GM19438 (cell line): ENCODE measurements around the gene ISYNA1.

Experiments used
- ATAC-seq: cut with Tn5 transposase; IDR thresholded peaks from one replicate; pipeline ENCODE4 v1.9.1; 2021; ENCODE audit warnings: low read depth; ENCODE audit not compliant: unreplicated experiment

The ISYNA1 gene

DNA sequence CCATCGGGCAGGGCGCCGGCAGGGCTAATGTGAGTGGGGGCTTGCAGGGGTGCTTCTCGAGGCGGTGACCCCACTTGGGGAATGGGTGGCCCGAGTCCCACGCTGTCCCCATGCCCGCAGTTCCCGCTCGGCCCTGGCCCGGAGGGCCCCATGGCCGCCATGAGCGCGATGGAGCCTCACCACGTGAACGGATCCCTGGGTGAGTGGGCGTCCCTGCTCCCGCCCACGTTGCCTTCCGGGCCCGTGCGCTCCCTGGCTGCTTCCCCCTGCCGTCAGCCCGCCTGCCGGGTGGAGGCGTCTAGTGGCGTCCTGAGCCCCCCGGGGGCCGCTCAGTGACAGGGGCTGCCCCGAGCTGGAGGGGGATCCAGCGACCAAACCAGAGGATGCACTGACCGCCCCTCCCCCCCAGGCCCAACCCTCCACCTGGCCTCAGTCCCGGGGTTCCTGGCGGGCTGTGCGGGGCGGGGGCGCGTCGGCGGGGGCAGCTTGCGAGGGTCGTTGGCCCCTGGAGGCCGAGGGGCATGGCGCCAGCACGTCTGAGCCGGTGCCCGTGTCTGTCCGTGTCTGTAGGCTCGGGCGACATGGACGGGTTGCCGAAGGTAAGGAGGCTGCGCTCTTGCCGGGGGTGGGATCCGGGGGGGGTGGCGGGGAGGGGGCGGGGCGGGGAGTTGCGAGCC lies 4.8 kb downstream of the ISYNA1 start:
- no peak for ATAC-seq

DNA sequence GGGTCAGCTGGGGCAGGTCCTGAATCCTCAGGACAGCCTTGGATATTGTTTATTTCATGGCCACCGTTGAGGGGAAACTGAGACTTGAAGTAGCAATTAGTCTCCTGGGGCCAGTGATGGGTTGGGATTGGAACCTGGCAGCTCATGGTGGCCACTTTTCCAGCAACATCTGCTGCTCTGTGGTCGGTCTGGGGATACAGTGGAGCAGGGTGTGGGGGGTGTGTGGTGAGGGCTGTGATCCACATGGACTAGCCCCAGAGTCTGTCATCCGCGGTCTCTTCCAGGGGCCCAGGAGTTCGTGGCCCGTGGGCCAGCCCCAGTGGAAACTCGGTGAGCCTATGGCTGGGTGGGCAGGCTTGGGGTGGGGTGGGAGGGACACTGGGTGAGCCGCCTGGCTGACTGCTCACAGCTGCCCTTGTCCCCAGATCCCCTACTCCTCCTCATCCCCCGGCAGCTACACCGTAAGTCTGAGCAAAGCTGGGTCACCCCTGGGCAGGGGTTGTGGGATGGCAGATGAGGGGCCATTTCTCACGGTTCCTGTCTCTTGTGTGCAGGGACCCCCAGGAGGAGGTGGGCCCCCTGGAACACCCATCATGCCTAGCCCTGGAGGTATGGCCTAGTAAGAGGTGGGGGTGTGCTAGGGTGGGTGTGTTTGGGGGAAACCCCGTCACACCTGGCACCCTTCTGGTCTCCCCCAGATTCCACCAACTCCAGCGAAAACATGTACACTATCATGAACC lies 5.5 kb downstream of the ISYNA1 start:
- no peak for ATAC-seq

DNA sequence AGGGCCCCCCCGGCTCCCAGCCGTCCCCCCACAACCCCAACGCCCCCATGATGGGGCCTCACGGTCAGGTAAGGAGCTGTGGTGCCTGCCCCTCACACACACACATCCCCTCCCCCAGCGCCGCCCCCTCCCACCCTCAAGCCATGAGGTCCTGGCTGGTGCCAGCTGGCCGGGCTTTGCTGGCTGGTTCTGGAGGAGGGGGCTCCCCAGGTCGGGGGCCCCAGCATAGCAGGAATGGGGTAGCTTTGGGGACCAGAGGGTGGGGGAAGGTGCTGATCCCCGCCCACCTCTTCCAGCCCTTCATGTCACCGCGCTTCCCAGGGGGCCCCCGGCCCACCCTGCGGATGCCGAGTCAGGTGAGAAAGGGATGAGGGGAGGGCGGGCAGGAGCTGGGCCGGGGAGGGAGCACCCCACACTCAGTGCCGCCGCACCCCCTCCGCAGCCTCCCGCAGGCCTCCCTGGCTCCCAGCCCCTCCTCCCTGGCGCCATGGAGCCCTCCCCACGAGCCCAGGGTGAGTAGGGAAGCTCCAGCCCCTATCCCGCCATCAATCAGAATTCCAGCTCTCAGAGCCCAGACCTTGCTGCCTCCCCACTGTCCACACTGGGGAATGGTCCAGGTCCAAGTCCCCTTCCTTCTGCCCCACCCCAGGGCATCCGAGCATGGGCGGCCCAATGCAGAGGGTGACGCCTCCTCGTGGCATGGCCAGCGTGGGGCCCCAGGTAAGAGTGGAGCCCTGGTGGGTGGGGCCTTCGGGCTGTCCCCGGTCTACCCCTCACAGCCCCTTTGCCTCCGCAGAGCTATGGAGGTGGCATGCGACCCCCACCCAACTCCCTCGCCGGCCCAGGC lies 6.4 kb downstream of the ISYNA1 start:
- ATAC-seq, result no peak

DNA sequence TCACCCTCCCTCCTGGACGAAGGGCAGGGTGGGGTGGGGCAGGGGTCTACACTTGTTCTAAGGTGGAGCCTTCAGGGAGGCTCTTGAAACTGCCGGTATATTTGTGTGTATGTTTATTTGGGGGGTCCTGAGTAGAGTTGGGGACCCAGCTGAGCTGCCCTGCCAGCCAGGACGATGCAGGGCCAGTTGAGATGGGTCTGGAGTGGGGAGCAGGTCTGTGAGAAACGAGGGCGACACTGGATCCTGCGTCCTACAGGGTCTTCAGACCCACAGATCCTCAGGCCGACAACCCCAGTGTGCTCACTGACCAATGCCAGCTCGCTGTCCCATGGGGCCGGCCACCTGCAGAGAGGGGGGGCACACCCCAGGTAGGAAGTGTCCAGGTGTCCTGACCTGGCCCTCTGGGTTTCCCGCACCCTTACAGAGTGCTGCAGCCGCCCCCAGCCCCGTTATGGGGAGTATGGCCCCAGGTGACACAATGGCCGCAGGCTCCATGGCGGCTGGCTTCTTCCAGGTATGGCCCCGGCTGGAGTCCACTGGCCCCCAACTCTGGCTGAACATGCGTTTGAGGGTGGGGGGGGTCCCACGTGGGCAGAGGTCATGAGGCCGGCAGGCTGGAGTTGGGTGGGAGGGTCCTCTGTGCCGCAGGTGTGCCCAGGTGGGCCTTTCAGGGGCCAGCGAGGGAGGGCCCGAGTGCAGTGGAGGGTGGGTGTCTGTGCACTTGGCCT lies 7.4 kb downstream of the ISYNA1 start:
- ATAC-seq, result no peak

DNA sequence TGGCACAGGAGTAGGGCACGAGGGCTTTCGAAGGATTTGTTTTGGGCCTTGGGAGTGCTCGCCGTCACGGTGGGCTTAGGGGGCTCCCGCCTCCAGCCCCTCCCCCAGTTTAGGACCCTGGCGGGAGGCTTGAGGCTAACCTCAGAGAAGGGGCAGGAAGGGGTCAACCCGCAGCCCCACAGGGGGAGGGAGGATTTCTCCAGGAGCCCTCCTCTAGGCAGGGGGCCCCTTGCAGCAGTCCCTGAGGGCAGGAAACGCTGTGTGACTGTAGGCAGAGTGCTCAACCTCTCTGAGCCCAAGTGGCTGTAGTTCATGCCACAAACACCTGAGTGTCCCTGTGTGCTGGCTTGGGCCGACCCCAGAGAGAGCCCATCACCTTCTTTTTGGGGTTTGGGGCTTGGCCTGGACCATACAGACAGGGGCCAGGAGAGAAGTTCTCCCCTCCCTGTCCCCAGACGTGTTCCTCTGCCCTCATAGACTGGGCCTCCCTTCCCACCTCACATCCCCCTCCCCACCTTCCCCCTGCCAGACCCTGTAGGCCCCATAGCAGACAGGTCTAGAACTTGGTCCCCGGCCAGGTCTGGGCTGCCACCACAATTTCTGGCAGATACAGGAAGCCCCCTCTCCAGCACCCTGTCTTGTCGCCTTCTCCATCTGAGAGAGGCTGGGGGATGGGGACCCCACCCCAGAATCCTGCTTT lies 8.1 kb downstream of the ISYNA1 start:
- no peak for ATAC-seq

DNA sequence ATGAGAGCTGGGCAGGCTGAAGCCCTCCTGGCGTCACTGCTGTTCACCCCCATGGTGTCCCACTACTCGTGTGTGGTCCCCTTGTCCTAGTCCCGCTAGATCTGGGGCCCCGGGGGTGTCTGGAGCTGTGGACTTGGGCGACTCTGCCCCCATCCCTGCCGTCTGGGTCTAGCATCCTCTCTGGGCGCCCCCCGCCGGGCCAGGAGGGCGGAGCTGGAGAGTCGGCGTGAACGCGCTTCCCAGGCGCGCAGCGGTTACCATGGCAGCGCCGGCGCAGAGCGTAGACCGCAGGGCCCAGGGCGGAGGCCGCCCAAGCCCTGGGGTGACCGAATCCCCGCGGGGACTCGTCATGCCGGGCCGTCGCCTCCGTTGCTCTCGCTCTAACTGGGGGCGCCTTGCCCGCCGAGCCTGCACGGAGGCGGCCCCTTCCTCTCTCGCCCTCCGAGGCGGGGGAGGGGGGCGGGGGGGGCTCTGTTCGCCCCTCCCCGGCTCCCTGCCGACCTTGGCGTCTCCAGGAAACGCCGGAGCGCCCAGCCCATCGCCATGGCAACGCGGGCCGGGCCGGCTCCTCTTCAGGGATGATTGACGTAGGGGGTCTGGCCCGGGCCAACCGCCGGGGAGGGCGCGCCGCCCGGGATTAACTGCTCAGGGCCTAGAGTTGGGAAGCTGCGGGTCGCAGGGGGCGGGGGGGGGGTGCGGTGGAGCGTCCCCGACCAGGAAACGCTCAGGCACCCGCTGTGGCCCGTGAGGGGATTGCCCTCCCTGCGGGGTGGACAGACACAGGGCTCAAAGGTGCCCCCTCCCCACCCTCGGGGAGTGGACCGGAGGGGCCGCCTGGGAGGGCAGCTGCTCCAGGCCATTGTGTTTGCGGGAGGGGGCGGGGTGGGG lies 8.9 kb downstream of the ISYNA1 start:
- peak; percentile 54 for ATAC-seq

DNA sequence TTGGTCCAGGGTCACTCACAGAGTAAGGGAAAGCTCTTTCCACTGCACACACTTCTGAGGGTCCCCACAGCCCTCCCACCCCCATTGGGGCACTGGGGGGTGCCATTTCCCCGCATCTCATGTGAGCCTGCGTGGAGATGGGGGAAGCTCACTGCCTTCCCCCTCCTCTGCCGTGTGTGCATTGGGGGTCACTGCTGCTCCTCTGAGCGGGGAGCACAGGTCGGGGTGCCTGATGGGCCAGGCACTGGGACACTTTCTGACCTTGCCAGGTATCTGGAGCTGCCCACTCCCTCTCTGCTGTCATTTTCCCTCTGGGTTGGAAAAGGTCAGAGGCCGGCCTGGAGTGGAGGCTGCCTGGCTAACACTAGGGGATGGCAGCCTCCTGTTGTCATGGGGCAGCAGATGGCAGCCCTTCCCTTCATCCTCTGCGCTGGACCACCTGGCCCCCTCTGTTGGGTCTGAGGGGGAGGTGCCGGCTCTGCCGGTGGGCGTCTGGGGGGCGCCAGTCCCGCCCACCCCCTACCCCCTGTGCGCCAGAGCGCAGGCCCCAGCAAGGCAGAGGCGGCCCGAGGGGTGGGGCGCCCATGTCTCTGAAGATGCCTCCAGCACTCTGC lies 9.7 kb downstream of the ISYNA1 start:
- no peak for ATAC-seq

DNA sequence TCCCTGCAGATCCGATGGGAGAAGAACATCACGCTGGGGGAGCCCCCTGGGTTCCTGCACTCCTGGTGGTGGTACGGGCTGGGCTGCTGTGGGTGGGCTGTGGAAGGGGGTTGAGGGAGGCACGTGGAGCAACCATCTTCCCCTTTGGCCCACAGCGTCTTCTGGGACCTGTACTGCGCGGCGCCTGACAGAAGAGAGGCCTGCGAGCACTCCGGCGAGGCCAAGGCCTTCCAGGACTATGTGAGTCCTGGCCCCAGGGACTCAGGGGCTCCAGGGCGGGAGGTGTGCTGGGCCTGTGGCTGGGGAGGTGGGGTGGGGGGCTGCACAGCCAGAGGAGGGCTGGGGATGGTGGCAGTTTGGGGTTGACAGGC lies 10.2 kb downstream of the ISYNA1 start:
- ATAC-seq, result no peak

DNA sequence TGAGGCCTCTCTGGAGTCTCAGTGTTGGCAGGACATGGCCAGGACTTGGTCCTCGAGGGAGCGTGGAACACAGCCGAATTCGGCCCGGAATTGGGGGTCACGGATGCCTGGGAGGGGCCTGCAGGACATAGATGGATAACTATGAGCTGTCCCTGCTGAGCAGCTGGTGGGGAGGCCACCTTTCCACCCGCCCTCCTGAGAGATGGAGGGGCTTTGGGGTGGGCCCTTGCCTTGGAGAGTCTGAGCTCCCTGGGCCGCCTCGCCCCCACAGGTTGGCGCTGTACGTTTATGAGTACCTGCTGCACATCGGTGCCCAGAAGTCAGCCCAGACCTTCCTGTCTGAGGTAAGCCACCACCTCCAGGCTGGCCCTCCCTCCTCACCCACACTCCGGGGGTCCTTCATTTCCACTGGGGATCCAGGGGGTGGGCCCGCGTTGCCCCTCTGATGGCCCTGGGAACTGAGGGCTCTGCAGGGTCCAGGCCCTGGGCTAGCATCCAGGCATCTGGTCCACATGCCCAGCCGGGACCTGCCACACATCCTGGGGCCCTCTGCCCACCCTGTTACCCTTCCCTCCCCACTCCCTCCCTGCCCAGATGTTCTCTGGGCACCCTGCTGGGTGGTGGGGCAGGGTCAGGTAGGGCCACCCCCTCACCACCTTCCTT lies 10.7 kb downstream of the ISYNA1 start:
- ATAC-seq, result no peak

DNA sequence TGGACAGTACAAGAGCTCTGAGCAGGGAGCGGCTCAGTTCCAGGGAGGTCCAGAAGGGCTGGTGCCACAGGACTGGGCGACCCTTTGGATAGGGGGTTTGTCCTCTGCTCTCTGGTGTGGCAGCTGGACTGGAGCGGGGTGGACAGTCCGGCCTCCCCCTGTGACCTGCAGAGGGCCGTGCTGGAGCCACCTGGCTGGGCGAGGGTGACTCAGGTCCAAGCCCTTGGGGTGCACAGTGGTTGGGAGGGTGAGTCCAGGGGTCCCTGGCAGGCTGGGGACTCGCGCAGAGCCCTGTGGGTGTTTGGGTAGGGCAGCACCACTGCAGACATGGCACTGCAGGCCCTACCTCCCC lies 11.5 kb downstream of the ISYNA1 start:
- no peak for ATAC-seq

DNA sequence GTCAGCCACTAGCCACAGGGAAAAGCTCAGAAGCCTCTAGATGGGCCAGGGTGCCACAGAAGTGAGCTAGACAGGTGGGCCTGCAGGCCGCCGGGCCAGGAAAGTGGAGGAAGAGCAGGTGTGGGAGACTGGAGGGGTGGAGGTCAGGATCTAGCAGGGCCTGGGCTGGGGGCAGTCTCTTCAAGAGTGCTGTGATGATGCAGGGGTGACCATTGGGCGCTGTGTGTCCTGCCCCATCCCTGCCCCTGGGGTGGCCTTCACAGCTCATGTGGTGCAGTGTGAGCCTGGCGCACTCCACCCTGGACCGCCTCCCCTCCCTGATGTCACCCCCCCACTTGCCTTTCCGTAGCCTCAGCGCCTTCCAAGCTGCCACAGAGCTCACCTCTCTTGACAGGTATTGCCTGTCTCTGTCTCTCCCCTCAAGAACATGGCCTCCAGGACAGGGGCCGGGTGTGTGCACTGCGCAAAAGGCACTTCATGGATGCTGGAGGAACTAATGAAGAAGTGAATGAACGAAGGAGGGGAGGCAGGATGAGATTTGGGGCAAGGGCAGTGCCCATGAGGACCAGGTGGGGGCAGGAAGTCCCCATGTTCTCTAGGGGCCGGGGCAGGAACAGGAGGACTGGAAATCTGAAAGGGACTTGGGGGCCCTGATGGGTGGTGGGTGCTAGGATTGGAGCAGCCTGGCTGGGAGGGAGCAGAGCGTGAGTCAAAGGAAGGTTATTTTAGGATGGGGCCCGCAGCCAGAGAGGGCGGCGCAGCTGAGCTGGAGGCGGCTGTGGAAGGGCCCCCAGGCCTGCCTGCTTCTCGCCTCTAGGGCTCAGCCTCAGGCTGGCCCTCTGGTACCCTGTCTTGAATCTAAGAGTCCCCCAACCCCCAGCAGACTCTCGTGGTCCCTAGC lies 12.2 kb downstream of the ISYNA1 start:
- no peak for ATAC-seq

DNA sequence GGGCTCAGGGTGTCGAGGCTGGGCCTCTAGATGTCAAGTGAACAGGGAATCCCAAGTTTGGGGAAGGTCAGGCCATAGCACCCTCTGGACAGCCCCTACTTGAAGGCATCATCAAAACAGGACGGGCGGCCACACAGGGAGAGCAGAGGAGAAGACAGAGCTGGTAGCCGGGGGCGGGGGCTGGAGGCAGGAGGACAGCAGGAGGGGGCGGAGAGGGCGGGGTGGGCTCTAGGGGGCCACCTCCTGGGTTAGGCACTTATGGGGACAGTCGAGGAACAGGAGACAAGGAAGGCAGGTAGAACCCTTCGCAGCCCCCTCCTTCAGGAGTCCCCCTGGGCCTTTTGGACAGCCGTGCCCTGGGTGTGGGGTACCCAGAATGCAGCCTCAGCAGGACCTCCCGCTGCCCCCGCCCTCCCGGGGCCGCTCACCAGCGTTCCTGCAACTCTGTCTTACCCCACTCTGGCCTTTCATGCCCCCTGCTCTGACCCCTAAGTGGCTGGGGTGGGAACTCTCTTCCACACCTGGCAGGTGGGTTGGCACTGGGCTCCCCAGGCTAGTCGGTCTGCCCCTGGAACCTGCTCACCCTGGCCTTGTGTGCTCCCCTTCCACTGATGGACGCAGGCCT lies 12.9 kb downstream of the ISYNA1 start:
- ATAC-seq, result no peak

DNA sequence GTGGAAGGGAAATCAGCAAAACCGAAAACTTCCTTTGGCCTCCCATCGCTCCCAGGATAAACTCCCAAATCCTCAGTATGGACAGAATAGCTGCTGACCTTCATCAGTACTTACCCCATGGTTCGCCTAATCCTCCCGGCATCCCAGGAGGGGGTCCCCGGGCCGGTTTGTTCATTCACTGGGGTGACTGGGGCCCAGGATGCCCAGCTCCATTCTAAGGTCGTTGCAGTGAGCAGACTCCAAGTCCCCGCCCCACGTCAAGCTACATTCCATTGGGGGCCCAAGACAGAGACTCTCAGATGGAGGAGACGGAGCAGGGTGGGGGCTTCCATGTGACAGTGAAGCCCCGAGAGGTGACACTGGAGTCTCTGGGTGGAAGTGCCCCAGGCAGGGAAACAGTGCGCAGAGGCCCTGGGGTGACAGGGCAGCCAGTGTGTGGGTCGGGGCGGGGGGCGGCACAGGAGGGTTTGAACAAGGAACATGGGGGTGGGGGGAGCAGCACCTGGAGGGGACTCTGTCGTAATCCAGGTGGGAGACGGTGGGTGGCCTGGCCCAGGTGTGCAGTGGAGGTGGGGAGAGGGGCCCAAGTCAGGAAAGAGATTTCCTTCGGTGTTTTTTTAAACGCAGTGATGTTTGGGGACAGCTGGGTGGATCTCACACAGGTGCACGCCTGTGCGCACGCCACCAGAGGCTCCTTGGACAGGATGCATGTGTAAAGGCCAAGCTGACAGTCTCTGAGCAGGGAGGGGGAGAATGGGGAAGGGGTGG lies 13.6 kb downstream of the ISYNA1 start:
- no peak for ATAC-seq

DNA sequence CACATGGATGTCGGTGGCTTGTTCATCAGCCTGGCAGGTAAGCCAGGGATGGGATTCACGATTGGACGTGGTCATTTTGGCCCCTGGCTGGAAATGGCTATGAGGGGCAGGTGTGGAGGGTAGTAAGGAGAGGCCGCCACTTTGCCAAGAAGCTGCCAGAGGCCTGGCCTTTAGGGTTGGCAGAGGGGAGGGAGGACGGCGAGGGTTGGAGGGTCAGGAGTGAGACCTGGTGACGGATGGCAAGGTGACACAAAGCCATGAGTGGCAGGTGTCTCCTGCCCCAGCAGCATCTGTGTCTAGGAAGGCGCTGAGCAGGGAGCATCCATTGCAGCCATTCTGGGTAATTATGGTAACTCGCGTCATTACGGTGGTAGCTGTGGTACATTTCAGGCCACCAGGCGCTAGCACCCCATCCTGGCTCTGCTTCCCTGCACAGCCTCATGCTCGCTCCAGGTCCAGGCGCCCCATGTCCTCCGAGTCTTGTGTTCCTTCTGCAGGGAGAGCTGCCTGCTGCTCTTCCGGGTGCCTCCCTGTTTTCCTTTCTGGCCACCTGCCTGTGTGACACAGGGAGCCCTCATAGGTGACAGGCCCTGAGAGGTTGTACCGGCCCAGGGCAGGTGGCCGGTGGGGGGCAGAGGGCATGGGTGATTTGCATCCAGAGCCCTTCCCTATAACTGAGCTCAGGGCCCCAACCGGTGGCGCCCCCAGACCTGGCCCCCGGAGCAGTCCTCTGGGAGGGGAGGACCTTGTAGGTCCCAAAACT lies 14.5 kb downstream of the ISYNA1 start:
- ATAC-seq, result no peak

DNA sequence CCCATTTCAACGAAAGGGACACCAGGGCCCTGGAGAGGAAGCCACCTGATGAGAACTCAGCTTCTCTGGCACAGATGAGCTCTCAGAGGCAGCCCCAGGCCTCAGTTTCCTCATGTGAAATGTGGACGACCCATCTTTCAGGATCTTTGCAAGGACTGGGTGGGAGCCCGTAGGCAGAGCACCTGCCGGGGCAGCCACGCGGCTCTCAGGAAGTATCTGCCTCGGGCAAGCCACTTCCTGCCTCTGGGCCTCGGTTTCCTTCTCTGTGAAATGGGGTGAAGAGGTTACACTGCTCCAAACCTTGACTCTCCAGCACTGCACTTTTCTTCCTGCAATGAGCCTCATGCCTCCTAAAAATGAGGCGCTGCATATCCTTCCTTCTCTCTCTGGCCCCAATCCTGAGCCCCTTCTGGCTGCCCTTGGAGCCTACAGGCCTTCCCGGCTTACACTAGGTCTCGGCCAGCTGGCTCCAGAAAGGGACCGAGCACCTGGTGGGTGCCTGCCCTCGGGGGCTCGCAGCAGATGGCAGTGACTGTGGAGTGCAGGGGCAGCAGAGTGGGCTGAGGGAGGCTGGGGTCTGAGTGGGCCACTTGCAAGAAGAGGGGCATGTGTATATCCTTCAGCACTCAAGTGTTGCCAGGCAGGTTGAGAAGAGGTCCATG lies 15.3 kb downstream of the ISYNA1 start:
- no peak for ATAC-seq
